GM12864 (cell line): ENCODE data around the gene TICAM2.

Source experiments
- DNase-seq: peaks from one replicate; pipeline ENCODE4 v3.0.0-alpha.2; 2011; ENCODE audit warnings: low read depth
- H3K4me3 ChIP-seq: 2 replicates; pipeline ENCODE4 v1.5.1; 2011; ENCODE audit warnings: mild to moderate bottlenecking, low read depth, low read length, control low read depth
- CTCF ChIP-seq: IDR thresholded peaks from 2 replicates; pipeline ENCODE4 v1.5.1; 2011; ENCODE audit warnings: low read depth, mild to moderate bottlenecking, moderate library complexity, low read length, control low read depth, inconsistent platforms; ENCODE audit errors: missing control alignments

The TICAM2 gene

DNA sequence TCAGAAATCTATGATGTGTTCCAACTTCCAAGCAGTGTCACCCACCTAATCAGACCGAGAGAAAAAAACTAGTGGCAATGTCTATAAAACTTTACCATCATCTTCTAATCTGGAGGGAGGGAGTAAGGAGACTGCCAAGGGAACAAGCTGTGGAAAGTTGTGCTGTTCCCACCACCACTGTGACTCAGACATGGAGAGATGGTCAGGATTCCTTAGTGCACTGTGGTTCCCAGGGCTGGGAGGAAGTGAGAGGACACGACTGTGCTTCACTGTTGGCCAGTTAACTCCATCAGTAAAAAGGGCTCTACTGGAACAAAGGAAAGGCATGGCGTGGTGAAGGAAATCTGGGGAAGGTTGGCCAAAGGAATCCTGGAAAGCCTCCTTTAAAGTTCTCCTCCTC, 18.8 kb downstream of the TICAM2 start:
- H3K4me3 ChIP-seq, result no peak overlapping the region
- no peak for DNase-seq
- no peak for TF ChIP-seq CTCF

GRCh38 chr5:115580941-115581340, 21.3 kb downstream of the TICAM2 start:
- no peak for TF ChIP-seq CTCF
- no peak overlapping the region for H3K4me3 ChIP-seq
- DNase-seq, result no peak

DNA sequence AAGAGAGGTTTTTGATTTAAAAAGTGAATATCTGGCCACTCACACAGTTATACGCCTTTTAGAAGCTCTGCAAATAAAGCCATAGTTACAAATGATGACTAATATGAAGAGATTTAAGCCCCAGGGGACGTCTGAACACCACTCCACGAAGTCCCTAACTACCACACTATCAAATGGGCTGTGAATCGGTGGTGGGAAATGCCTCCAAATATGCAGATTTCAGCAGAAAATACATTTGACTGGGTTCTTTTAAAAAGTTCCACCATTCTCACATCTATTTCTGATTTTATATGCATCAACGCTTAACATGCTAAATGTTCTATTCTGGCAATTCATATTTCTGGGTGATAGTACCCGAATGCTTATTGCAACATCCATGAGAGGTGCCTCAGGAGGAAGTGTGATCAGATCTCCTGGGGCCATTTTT, 22.5 kb downstream of the TICAM2 start:
- TF ChIP-seq CTCF, result no peak
- H3K4me3 ChIP-seq, result no peak overlapping the region
- DNase-seq, result no peak

DNA sequence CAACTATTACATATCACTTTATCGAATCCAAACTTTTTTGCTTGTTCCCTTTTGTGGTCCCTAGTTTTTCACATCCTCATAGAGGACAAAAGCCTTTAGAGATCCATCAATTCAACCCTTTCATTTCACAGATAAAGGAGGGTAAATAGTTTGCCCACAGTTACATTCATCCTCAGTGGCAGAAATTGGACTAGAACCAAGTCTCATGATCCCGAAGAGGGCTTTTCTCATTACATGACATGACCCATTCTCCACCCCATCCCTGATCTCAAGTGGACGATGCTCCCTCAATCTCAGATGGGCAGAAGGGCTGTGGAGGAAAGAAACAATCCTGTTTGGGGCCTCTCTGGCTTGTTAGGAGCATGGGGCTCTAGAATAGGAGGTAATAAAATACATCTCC, 23.1 kb downstream of the TICAM2 start:
- no peak for TF ChIP-seq CTCF
- DNase-seq, result no peak
- H3K4me3 ChIP-seq, result no peak overlapping the region

DNA sequence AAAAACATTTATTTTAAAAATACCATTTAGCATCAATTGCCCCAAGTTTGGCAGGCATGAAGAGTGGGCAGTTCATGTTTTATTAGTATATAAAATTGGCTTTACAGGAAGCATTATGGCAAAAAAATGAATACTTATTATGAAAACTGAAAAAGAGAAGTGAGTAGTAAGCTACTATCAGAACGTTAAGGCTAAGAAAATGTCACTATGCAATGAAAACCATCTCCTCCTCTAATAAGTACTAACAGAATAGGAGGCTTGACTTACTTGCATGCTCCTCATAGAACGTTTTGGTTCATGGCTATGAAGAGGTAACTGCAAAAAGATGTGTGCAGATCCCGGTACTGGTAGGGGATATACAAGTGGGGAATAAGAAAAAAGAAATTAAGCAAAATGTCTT, 23.6 kb downstream of the TICAM2 start:
- TF ChIP-seq CTCF, result no peak
- no peak overlapping the region; the same call in 1 of the 2 replicates for H3K4me3 ChIP-seq
- no peak for DNase-seq

- H3K4me3 ChIP-seq, result no peak overlapping the region
- TF ChIP-seq CTCF, result no peak
- DNase-seq, result peak; percentile 65
Measured at GRCh38 chr5:115577741-115578140, 24.5 kb downstream of the TICAM2 start.

GRCh38 chr5:115577329-115577728, 24.9 kb downstream of the TICAM2 start:
- no peak overlapping the region for H3K4me3 ChIP-seq
- no peak for DNase-seq
- TF ChIP-seq CTCF, result no peak
